K562 (cell line): ENCODE measurements around the gene ERAP2. TPM values are rescaled to one million over a fixed set of nuclear protein-coding genes. Genes with fewer than 3 reads are reported as not detected.

Source experiments
- CBFB ChIP-seq: sonication (generic); formaldehyde crosslinking; IDR thresholded peaks from 2 replicates; pipeline ENCODE4 v1.4.0; 2020; ENCODE audit warnings: mild to moderate bottlenecking, missing genetic modification reagents
- CEBPG ChIP-seq, 3 experiments: fragments of 200-800 bp in 1 of 3; sonication (Bioruptor generic) in 1 of 3; sonication (generic) in 1 of 3; formaldehyde crosslinking in 1 of 3; IDR thresholded peaks in 2 of 3; conservative IDR thresholded peaks in 1 of 3; 2 replicates each; pipeline versions ENCODE4 v1.6.1 to v1.8.0; 2016 to 2022; ENCODE audit warnings: missing compliant biosample characterization in 2 of 3, missing genetic modification characterization in 2 of 3, mild to moderate bottlenecking in 1 of 3, missing genetic modification reagents in 1 of 3
- CLOCK ChIP-seq: fragments of 250-450 bp; sonication (Bioruptor Pico); IDR thresholded peaks from 2 replicates; pipeline ENCODE4 v1.4.0; 2020; ENCODE audit warnings: mild to moderate bottlenecking, moderate library complexity, borderline replicate concordance
- ESRRB ChIP-seq: fragments of 250-450 bp; sonication (Bioruptor Pico); IDR thresholded peaks from 2 replicates; pipeline ENCODE4 v1.5.0; 2020; ENCODE audit warnings: mild to moderate bottlenecking, moderate library complexity, borderline replicate concordance
- FOXP4 ChIP-seq: sonication (generic); formaldehyde crosslinking; IDR thresholded peaks from 2 replicates; pipeline ENCODE4 v1.8.0; 2022; ENCODE audit warnings: mild to moderate bottlenecking, missing genetic modification reagents, borderline replicate concordance
- HCFC1 ChIP-seq: IDR thresholded peaks from 2 replicates; pipeline ENCODE4 v1.6.1; 2012; ENCODE audit warnings: low read depth, low read length, improper control_type of control experiment
- IRF9 ChIP-seq: fragments of 450-650 bp; IDR thresholded peaks from 2 replicates; pipeline ENCODE4 v1.6.1; 2016; ENCODE audit warnings: missing biosample characterization, missing genetic modification characterization
- KDM5B ChIP-seq: fragments of 200-600 bp; sonication (generic); IDR thresholded peaks from 2 replicates; pipeline ENCODE4 v1.6.1; 2012; ENCODE audit warnings: low read depth, mild to moderate bottlenecking, moderate library complexity, low read length, control low read depth, inconsistent platforms; ENCODE audit not compliant: insufficient replicate concordance
- MAFK ChIP-seq: IDR thresholded peaks from 2 replicates; pipeline ENCODE4 v1.6.1; 2011; ENCODE audit warnings: low read length, improper control_type of control experiment
- PML ChIP-seq: IDR thresholded peaks from 2 replicates; pipeline ENCODE4 v1.6.1; 2012; ENCODE audit warnings: low read length, inconsistent platforms
- SNIP1 ChIP-seq: fragments of 450-650 bp; IDR thresholded peaks from 2 replicates; pipeline ENCODE4 v1.7.1; 2017; ENCODE audit warnings: low read depth, mild to moderate bottlenecking
- THAP12 ChIP-seq: fragments of 250-450 bp; sonication (Bioruptor Pico); IDR thresholded peaks from 2 replicates; pipeline ENCODE4 v1.9.0; 2021; ENCODE audit warnings: mild to moderate bottlenecking, inconsistent platforms
- TRIM28 ChIP-seq: fragments of 450-650 bp; IDR thresholded peaks from 2 replicates; pipeline ENCODE4 v1.6.1; 2017
- ZNF398 ChIP-seq: fragments of 250-450 bp; sonication (Bioruptor Pico); IDR thresholded peaks from 2 replicates; pipeline ENCODE4 v1.8.0; 2021; ENCODE audit warnings: moderate library complexity, mild to moderate bottlenecking, inconsistent platforms
- ZNF507 ChIP-seq: conservative IDR thresholded peaks from 2 replicates; pipeline ENCODE4 v1.6.1; 2017; ENCODE audit warnings: missing genetic modification characterization, missing compliant biosample characterization
- ZNF512 ChIP-seq: IDR thresholded peaks from 2 replicates; pipeline ENCODE4 v1.6.1; 2016; ENCODE audit warnings: missing genetic modification characterization, missing compliant biosample characterization
- polyA plus RNA-seq, 8 experiments: library from polyadenylated mRNA; depleted of rRNA in 4 of 8; stranded (reverse) in 5 of 8; unstranded in 3 of 8; fragments of >200 nt; fragmentation: Nextera tagmentation in 2 of 8; fragmentation: Illumina TruSeq in 1 of 8; extraction: Ambion mirVana in 2 of 8; extraction: Trizol in 1 of 8; gene quantifications; 2 replicates each; pipeline versions ENCODE4 v1.2.1 to v1.2.3, GENCODE V29; 2011 to 2014; ENCODE audit warnings: inconsistent platforms in 1 of 8, missing spikeins in 1 of 8
- total RNA-seq, 7 experiments: library from RNA; depleted of rRNA in 6 of 7; stranded (reverse); fragments of >200 nt in 6 of 7; fragmentation: Illumina TruSeq in 2 of 7; extraction: Trizol in 2 of 7; gene quantifications; 2 replicates each; pipeline versions ENCODE4 v1.2.1 to v1.2.3, GENCODE V29; 2011 to 2021; ENCODE audit warnings: low replicate concordance in 1 of 7

The ERAP2 gene
- total and polyA plus RNA-seq, 9 of the 15 experiments (the other 6 are each of a cell fraction or from before 2014, with no cell fraction given): 0.93 to 4.0 (median 2.1) TPM

- TF ChIP-seq ZNF398 (CRISPR knock-in tag) (no peak), ZNF512 (no peak), MAFK (no peak; the same call in 1 of the 2 replicates), IRF9 (no peak), FOXP4 (no peak), SNIP1 (no peak), ZNF507 (tag) (no peak), ESRRB (CRISPR knock-in tag) (no peak), THAP12 (no peak), CBFB (no peak), PML (0 out of 2 replicates have a peak, but pooled peaks have one; percentile 53), CEBPG (CRISPR knock-in tag; IDR thresholded peaks at IDR 0.05) (no peak), CEBPG (tag; conservative IDR thresholded peaks at IDR 0.05 in 1 of 2, IDR thresholded peaks at IDR 0.05 in 1 of 2) (no peak), KDM5B (no peak), HCFC1 (no peak), TRIM28 (0 out of 2 replicates have a peak, but pooled peaks have one; percentile 38), CLOCK (no peak)
Observed at GRCh38 chr5:96930058-96930457, 53.8 kb downstream of the ERAP2 start (continued).
